ENCODE data around the gene CAMTA1. TPM values are rescaled to one million over a fixed set of nuclear protein-coding genes. Genes with fewer than 3 reads are reported as not detected.
"Not testable (repeated sequence)": the region's sequence is repeated elsewhere in the genome, so short reads cannot be mapped to it uniquely, and the experiment has no call there.

CAMTA1 gene
- polyA plus RNA-seq, 1 donor from 2014 or later = 162 TPM

DNA sequence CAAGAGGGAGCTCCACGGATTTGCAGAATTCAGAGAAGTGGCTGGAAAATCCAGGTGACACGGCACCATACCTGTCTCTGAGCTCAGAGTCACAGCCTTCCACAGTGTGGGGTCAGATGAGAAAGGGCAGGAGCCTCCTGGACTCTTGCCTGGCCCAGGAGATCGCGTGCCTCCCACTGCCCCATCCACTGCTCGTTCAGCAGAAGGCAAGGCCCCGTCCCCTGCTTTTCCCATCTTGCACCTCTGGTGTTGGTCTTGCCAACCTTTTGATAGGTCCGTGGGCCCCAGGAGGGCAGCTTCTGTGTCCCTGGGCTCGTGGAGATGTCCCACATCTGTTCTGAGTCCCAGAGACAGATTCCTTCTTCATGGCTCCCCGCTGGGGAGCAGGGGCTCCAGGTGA is 902.2 kb downstream of the CAMTA1 start:
- Histone ChIP-seq H3K36me3 (ENCODE audit: insufficient read depth, low read length) (no peaks in the 10 kb centered on the region), H3K9me2 (ENCODE audit: insufficient read depth, low read length) (no peaks in the 10 kb centered on the region), H2AFZ (ENCODE audit: low read depth, low read length) (no peak overlapping the region), H3K4me2 (ENCODE audit: low read length) (no peak overlapping the region), H3K9ac (ENCODE audit: low read length) (no peak overlapping the region), H3K4me3 (ENCODE audit: low read length) (no peak overlapping the region), H3K79me2 (replicated peaks; ENCODE audit: insufficient read depth, low read length) (no peaks in the 10 kb centered on the region), H3K27ac (ENCODE audit: low read length) (no peak overlapping the region), H3F3A (ENCODE audit: insufficient read depth, low read length, poor library complexity, severe bottlenecking) (no peaks in the 10 kb centered on the region), H4K20me1 (ENCODE audit: insufficient read depth) (no peaks in the 10 kb centered on the region), H3K9me3 (ENCODE audit: low read length) (no peaks in the 10 kb centered on the region), H3K27me3 (ENCODE audit: insufficient read depth, low read depth, low read length) (no peaks in the 10 kb centered on the region)
- TF ChIP-seq SMC3 (conservative IDR thresholded peaks at IDR 0.05; ENCODE audit: poor library complexity) (no peak), TAF1 (IDR thresholded peaks at IDR 0.05; ENCODE audit: low read depth) (no peak)
- TF ChIP-seq, protein P1, sequence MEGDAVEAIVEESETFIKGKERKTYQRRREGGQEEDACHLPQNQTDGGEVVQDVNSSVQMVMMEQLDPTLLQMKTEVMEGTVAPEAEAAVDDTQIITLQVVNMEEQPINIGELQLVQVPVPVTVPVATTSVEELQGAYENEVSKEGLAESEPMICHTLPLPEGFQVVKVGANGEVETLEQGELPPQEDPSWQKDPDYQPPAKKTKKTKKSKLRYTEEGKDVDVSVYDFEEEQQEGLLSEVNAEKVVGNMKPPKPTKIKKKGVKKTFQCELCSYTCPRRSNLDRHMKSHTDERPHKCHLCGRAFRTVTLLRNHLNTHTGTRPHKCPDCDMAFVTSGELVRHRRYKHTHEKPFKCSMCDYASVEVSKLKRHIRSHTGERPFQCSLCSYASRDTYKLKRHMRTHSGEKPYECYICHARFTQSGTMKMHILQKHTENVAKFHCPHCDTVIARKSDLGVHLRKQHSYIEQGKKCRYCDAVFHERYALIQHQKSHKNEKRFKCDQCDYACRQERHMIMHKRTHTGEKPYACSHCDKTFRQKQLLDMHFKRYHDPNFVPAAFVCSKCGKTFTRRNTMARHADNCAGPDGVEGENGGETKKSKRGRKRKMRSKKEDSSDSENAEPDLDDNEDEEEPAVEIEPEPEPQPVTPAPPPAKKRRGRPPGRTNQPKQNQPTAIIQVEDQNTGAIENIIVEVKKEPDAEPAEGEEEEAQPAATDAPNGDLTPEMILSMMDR (IDR thresholded peaks at IDR 0.05; ENCODE audit: poor library complexity, severe bottlenecking) = no peak
- TF ChIP-seq, protein P2, sequence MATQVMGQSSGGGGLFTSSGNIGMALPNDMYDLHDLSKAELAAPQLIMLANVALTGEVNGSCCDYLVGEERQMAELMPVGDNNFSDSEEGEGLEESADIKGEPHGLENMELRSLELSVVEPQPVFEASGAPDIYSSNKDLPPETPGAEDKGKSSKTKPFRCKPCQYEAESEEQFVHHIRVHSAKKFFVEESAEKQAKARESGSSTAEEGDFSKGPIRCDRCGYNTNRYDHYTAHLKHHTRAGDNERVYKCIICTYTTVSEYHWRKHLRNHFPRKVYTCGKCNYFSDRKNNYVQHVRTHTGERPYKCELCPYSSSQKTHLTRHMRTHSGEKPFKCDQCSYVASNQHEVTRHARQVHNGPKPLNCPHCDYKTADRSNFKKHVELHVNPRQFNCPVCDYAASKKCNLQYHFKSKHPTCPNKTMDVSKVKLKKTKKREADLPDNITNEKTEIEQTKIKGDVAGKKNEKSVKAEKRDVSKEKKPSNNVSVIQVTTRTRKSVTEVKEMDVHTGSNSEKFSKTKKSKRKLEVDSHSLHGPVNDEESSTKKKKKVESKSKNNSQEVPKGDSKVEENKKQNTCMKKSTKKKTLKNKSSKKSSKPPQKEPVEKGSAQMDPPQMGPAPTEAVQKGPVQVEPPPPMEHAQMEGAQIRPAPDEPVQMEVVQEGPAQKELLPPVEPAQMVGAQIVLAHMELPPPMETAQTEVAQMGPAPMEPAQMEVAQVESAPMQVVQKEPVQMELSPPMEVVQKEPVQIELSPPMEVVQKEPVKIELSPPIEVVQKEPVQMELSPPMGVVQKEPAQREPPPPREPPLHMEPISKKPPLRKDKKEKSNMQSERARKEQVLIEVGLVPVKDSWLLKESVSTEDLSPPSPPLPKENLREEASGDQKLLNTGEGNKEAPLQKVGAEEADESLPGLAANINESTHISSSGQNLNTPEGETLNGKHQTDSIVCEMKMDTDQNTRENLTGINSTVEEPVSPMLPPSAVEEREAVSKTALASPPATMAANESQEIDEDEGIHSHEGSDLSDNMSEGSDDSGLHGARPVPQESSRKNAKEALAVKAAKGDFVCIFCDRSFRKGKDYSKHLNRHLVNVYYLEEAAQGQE (IDR thresholded peaks at IDR 0.05; ENCODE audit: borderline replicate concordance) = no peak

DNA sequence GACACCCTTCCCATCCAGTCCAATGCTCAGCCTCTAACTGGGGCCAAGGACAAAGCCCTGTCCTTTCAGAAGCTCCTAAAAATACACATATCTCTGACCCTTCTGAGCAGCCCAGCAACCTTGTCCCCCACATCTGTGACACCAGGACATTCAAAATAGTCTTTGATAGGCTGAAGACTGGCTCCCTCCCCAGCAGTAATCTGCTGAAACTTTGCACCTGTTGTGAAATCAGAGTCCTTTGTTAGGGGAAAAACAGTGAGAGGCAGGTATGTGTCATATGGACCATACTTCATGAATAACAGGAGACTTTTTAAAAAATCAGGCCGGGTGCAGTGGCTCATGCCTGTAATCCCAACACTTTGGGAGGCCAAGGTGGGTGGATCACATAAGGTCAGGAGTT is 903.4 kb downstream of the CAMTA1 start:
- Histone ChIP-seq H3K9me2 (ENCODE audit: insufficient read depth, low read length) (no peaks in the 10 kb centered on the region), H3K4me3 (ENCODE audit: low read length) (no peak overlapping the region), H4K20me1 (ENCODE audit: insufficient read depth) (no peaks in the 10 kb centered on the region), H3K36me3 (ENCODE audit: insufficient read depth, low read length) (no peaks in the 10 kb centered on the region), H3K9me3 (ENCODE audit: low read length) (no peaks in the 10 kb centered on the region), H3K79me2 (replicated peaks; ENCODE audit: insufficient read depth, low read length) (no peaks in the 10 kb centered on the region), H2AFZ (ENCODE audit: low read depth, low read length) (no peak overlapping the region), H3K4me2 (ENCODE audit: low read length) (no peak overlapping the region), H3K9ac (ENCODE audit: low read length) (no peak overlapping the region), H3K27me3 (ENCODE audit: insufficient read depth, low read depth, low read length) (no peaks in the 10 kb centered on the region), H3F3A (ENCODE audit: insufficient read depth, low read length, poor library complexity, severe bottlenecking) (no peaks in the 10 kb centered on the region), H3K27ac (ENCODE audit: low read length) (no peak overlapping the region)
- TF ChIP-seq MXI1 (conservative IDR thresholded peaks at IDR 0.05; ENCODE audit: poor library complexity, severe bottlenecking) = no peak
- no peak for TF ChIP-seq EP300 (conservative IDR thresholded peaks at IDR 0.05; ENCODE audit: poor library complexity, severe bottlenecking)
- no peak for TF ChIP-seq TAF1 (IDR thresholded peaks at IDR 0.05; ENCODE audit: low read depth)
- TF ChIP-seq SMC3 (conservative IDR thresholded peaks at IDR 0.05; ENCODE audit: poor library complexity) = no peak
- TF ChIP-seq, protein P2 (IDR thresholded peaks at IDR 0.05; ENCODE audit: borderline replicate concordance) = no peak
- no peak for TF ChIP-seq POLR2AphosphoS5 (IDR thresholded peaks at IDR 0.05)
- TF ChIP-seq EZH2 (IDR thresholded peaks at IDR 0.05; ENCODE audit: borderline replicate concordance, insufficient read depth, low read length, poor library complexity, severe bottlenecking) = no peak
- no peak for TF ChIP-seq RAD21 (conservative IDR thresholded peaks at IDR 0.05)
- TF ChIP-seq, protein P1 (IDR thresholded peaks at IDR 0.05; ENCODE audit: poor library complexity, severe bottlenecking) = no peak

DNA sequence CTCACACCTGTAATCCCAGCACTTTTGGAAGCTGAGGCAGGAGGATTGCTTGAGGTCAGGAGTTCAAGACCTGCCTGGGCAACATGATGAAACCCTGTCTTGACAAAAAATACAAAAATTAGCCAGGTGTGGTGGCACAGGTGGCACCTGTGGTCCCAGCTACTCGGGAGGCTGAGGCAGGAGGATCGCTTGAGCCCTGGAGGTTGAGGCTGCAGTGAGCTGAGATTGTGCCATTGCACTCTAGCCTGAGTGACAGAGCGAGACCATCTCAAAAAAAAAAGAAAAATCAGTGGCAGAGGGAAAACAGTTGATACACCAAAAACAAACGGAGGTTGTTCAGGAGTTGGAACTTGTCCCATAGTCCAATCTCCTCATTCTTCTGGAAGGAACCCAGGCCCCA is 904.1 kb downstream of the CAMTA1 start:
- H3K4me3 ChIP-seq (ENCODE audit: low read length); H3K27ac ChIP-seq (ENCODE audit: low read length); H3K4me2 ChIP-seq (ENCODE audit: low read length); H3K9ac ChIP-seq (ENCODE audit: low read length); H3K9me2 ChIP-seq (ENCODE audit: insufficient read depth, low read length); H3F3A ChIP-seq (ENCODE audit: insufficient read depth, low read length, poor library complexity, severe bottlenecking); H4K20me1 ChIP-seq (ENCODE audit: insufficient read depth); H2AFZ ChIP-seq (ENCODE audit: low read depth, low read length); H3K79me2 ChIP-seq (replicated peaks; ENCODE audit: insufficient read depth, low read length); H3K36me3 ChIP-seq (ENCODE audit: insufficient read depth, low read length); H3K9me3 ChIP-seq (ENCODE audit: low read length); H3K27me3 ChIP-seq (ENCODE audit: insufficient read depth, low read depth, low read length): not testable (repeated sequence)

Data from neural cell (in vitro differentiated cells).